Gastrocnemius medialis (tissue), 4 donors: ENCODE measurements around the gene ARHGEF17. TPM values are rescaled to one million over a fixed set of nuclear protein-coding genes. Genes with fewer than 3 reads are reported as not detected.

Experiments
- ATAC-seq, 2 donors: fragments of 150-250 bp; one replicate each; pipeline ENCODE4 v1.9.1; 2016
- DNase-seq, 2 donors: peaks; one replicate each; pipeline ENCODE4 v3.0.0-alpha.2; 2019
- H3K27ac ChIP-seq, 4 donors: fragments of 200-600 bp; sonication (generic); 1 replicate in 1 of 4; 2 replicates in 3 of 4; pipeline ENCODE4 v1.5.1; 2016 to 2018; ENCODE audit warnings: mild to moderate bottlenecking in 2 of 4, moderate library complexity in 1 of 4
- H3K27me3 ChIP-seq, 3 donors: fragments of 200-600 bp; sonication (generic) in 2 of 3; 1 replicate in 1 of 3; 2 replicates in 2 of 3; pipeline versions ENCODE4 v1.5.1 to v1.6.0; 2016 to 2019; ENCODE audit warnings: mild to moderate bottlenecking in 1 of 3, moderate library complexity in 1 of 3
- H3K36me3 ChIP-seq, 2 donors: fragments of 200-600 bp; sonication (generic) in 1 of 2; one replicate each; pipeline ENCODE4 v1.5.1; 2017 to 2018
- H3K4me1 ChIP-seq, 2 donors: fragments of 200-600 bp; sonication (generic) in 1 of 2; one replicate each; pipeline ENCODE4 v1.5.1; 2016 to 2017; ENCODE audit warnings: mild to moderate bottlenecking in 2 of 2
- H3K4me3 ChIP-seq, 4 donors: fragments of 200-600 bp; sonication (generic) in 3 of 4; 1 replicate in 1 of 4; 2 replicates in 3 of 4; pipeline ENCODE4 v1.5.1; 2016 to 2019; ENCODE audit warnings: mild to moderate bottlenecking in 2 of 4
- H3K9me3 ChIP-seq, 3 donors: fragments of 200-600 bp; sonication (generic) in 2 of 3; 1 replicate in 1 of 3; 2 replicates in 2 of 3; pipeline ENCODE4 v1.5.1; 2016 to 2019
- POLR2A ChIP-seq, 2 donors: fragments of 450-650 bp; IDR thresholded peaks; one replicate each; pipeline ENCODE4 v1.6.1; 2017; ENCODE audit warnings: antibody characterized with exemption in 2 of 2, mild to moderate bottlenecking in 2 of 2, moderate library complexity in 2 of 2
- in situ Hi-C, 4 donors: fragments of 200-750 bp; cut with MboI; loops; one replicate each; pipeline versions ENCODE4 v1.15.0 to v1.8.0; 2017; ENCODE audit warnings: low sequenced_read_pairs in 4 of 4
- intact Hi-C: fragments of 100-400 bp; cut with DNase I; formaldehyde crosslinking; loops from one replicate; pipeline ENCODE4 v1.15.1; 2023; ENCODE audit warnings: low total_unique reads
- total RNA-seq, 4 donors: library from RNA; depleted of rRNA; stranded (reverse); fragments of >200 nt; gene quantifications; one replicate each; pipeline versions ENCODE4 v1.1.0 to v1.2.3, GENCODE V29; 2016
- TF ChIP-seq, protein P1 (sequence below), 5 experiments: fragments of 450-650 bp in 3 of 5; fragments of 200-600 bp in 2 of 5; sonication (generic) in 2 of 5; IDR thresholded peaks in 4 of 5; conservative IDR thresholded peaks in 1 of 5; 1 replicate in 4 of 5; 2 replicates in 1 of 5; pipeline ENCODE4 v1.5.1; 2016 to 2019; ENCODE audit warnings: antibody characterized with exemption in 5 of 5, mild to moderate bottlenecking in 3 of 5, moderate library complexity in 3 of 5

The ARHGEF17 gene
- total RNA-seq, 4 donors from 2014 or later, result 8.9 to 16.9 (median 13.9) TPM

DNA sequence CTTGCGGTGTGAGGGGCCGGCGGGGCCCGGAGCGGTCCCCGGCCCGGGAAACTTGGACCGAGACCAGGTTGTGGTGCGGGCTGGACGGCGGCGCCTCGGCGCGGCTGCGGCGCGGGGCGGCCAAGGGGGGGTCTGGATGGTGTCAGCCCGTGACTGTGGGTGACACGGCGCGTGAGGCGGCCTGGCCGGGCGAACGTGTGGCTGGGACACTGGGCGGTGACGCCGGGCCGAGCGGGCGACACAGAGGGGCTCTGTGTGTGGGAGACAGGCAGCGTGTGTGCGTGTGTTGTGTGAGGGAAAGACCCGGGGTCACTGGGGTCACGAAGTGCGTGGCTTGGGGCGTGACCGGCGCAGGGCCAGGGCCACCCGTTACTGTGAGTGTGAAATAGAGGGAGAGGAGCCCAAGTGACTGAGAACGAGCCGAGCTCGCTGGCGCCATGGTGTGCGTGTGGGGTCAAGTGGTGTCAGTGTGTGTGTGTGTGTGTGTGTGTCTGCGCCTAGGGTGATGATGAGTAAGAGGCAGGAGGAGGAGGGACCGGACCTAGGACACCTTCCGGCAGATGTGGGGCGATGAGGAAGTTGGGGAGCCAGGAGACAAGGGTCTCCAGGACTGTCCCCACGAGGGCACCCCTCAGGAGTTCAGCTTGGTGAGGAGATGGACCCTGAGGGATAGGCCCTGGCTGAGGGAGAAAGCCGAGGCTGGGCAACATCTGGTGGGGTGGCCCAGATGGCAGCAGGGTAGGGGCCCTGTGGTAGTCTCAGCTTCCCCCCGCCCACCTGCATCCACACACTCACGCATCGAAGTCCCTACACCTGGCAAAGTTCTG, 68.9 kb downstream of the ARHGEF17 start:
- H3K36me3 ChIP-seq, result no peaks in the 10 kb centered on the region
- intact Hi-C loops (loop anchor here (2.0 to 5.0 kb wide), 3 partner anchors 16 to 140 kb away; no protein-coding TSS in a partner anchor), in situ Hi-C loops (no loop called here)
- ATAC-seq (peak; percentile 18 to 29), DNase-seq (peak; percentile 62 to 86)
- no peaks in the 10 kb centered on the region for H3K9me3 ChIP-seq
- peak overlapping the region; percentile 87 to 99 (median 98) for H3K27ac ChIP-seq
- H3K27me3 ChIP-seq, result no peaks in the 10 kb centered on the region
- H3K4me3 ChIP-seq, result peak overlapping the region; percentile 60 to 94 (median 76)
- peaks cover 47 to 52% of the 10 kb centered on the region in 2 donors for H3K4me1 ChIP-seq
- peak; percentile 59 to 77 for TF ChIP-seq POLR2A (IDR thresholded peaks at IDR 0.05)
- TF ChIP-seq, protein P1, sequence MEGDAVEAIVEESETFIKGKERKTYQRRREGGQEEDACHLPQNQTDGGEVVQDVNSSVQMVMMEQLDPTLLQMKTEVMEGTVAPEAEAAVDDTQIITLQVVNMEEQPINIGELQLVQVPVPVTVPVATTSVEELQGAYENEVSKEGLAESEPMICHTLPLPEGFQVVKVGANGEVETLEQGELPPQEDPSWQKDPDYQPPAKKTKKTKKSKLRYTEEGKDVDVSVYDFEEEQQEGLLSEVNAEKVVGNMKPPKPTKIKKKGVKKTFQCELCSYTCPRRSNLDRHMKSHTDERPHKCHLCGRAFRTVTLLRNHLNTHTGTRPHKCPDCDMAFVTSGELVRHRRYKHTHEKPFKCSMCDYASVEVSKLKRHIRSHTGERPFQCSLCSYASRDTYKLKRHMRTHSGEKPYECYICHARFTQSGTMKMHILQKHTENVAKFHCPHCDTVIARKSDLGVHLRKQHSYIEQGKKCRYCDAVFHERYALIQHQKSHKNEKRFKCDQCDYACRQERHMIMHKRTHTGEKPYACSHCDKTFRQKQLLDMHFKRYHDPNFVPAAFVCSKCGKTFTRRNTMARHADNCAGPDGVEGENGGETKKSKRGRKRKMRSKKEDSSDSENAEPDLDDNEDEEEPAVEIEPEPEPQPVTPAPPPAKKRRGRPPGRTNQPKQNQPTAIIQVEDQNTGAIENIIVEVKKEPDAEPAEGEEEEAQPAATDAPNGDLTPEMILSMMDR (IDR thresholded peaks at IDR 0.05 in 4 of 5, conservative IDR thresholded peaks at IDR 0.05 in 1 of 5), result no peak

GRCh38 chr11:73379189-73379880, 71.3 kb downstream of the ARHGEF17 start:
- TF ChIP-seq POLR2A (IDR thresholded peaks at IDR 0.05), result peak in 1 of 2 donors; percentile 15
- TF ChIP-seq, protein P1 (IDR thresholded peaks at IDR 0.05 in 4 of 5, conservative IDR thresholded peaks at IDR 0.05 in 1 of 5), result no peak
- H3K36me3 ChIP-seq, result no peaks in the 10 kb centered on the region
- peaks cover 70 to 71% of the 10 kb centered on the region in 2 donors for H3K4me1 ChIP-seq
- DNase-seq, result peak; percentile 71 to 89
- in situ Hi-C loops, result no loop called here
- H3K27ac ChIP-seq, result peak overlapping the region; percentile 87 to 99 (median 98)
- no peaks in the 10 kb centered on the region for H3K27me3 ChIP-seq
- intact Hi-C loops, result loop anchor here (5.0 kb wide), 2 partner anchors 88 to 142 kb away; no protein-coding TSS in a partner anchor
- peak overlapping the region in 2 of 4 donors; percentile 16 to 89 for H3K4me3 ChIP-seq
- H3K9me3 ChIP-seq, result no peaks in the 10 kb centered on the region
- ATAC-seq, result peak; percentile 18 to 25

- no peaks in the 10 kb centered on the region for H3K36me3 ChIP-seq
- H3K4me3 ChIP-seq, result peak overlapping the region in 2 of 4 donors; percentile 16 to 19
- DNase-seq, result peak; percentile 34 to 82
- peak; percentile 10 for ATAC-seq
- in situ Hi-C loops (no loop called here), intact Hi-C loops (loop anchor here (10.0 kb wide), 1 partner anchor 634 kb away; no protein-coding TSS in a partner anchor)
- H3K9me3 ChIP-seq, result no peaks in the 10 kb centered on the region
- H3K27ac ChIP-seq, result peak overlapping the region; percentile 87 to 99 (median 98)
- H3K4me1 ChIP-seq, result peaks cover 80 to 81% of the 10 kb centered on the region in 2 donors
- no peaks in the 10 kb centered on the region for H3K27me3 ChIP-seq
- TF ChIP-seq, protein P1 (IDR thresholded peaks at IDR 0.05 in 4 of 5, conservative IDR thresholded peaks at IDR 0.05 in 1 of 5), result no peak
- no peak for TF ChIP-seq POLR2A (IDR thresholded peaks at IDR 0.05)
Measured at GRCh38 chr11:73380331-73380730, 72.3 kb downstream of the ARHGEF17 start.

- DNase-seq (peak; percentile 56 to 83), ATAC-seq (peak; percentile 35 to 40)
- Histone ChIP-seq H3K36me3 (no peaks in the 10 kb centered on the region), H3K9me3 (no peaks in the 10 kb centered on the region), H3K4me3 (peak overlapping the region in 2 of 4 donors; percentile 7 to 19), H3K4me1 (peaks cover 86 to 87% of the 10 kb centered on the region in 2 donors), H3K27me3 (no peaks in the 10 kb centered on the region), H3K27ac (peak overlapping the region; percentile 87 to 99 (median 98))
- TF ChIP-seq, protein P1 (IDR thresholded peaks at IDR 0.05 in 4 of 5, conservative IDR thresholded peaks at IDR 0.05 in 1 of 5), result peak in 3 of 5 experiments; percentile 6 to 22 (median 16)
- TF ChIP-seq POLR2A (IDR thresholded peaks at IDR 0.05), result peak; percentile 56 to 73
- in situ Hi-C loops (no loop called here), intact Hi-C loops (loop anchor here (10.0 kb wide), 1 partner anchor 634 kb away; no protein-coding TSS in a partner anchor)
Measured at GRCh38 chr11:73380897-73381410, 72.9 kb downstream of the ARHGEF17 start.
